H9 (cell line): Measurements from ENCODE around the gene TENM3. TPM values are rescaled to one million over a fixed set of nuclear protein-coding genes. Genes with fewer than 3 reads are reported as not detected.

Experiments used
- DNase-seq: peaks from one replicate; pipeline ENCODE4 v3.0.0-alpha.2; 2017
- H2AFZ ChIP-seq: one replicate; pipeline ENCODE4 v1.6.1; 2013; ENCODE audit warnings: mild to moderate bottlenecking, low read length, control low read depth, moderate library complexity
- H2AK5ac ChIP-seq: 2 replicates; pipeline ENCODE4 v1.6.1; 2013; ENCODE audit warnings: low read length, control low read depth, mixed read lengths; ENCODE audit not compliant: insufficient read length
- H2BK120ac ChIP-seq: one replicate; pipeline ENCODE4 v1.6.1; 2013; ENCODE audit warnings: low read depth, mild to moderate bottlenecking, low read length, control low read depth, inconsistent platforms; ENCODE audit not compliant: poor library complexity, severe bottlenecking
- H2BK12ac ChIP-seq: 2 replicates; pipeline ENCODE4 v1.6.1; 2013; ENCODE audit warnings: low read length, control low read depth, mixed read lengths, low read depth; ENCODE audit not compliant: insufficient read length
- H2BK15ac ChIP-seq: 2 replicates; pipeline ENCODE4 v1.6.1; 2013; ENCODE audit warnings: low read depth, low read length, control low read depth
- H2BK20ac ChIP-seq: one replicate; pipeline ENCODE4 v1.6.1; 2013; ENCODE audit warnings: low read depth, mild to moderate bottlenecking, low read length, control low read depth, inconsistent platforms; ENCODE audit not compliant: poor library complexity, severe bottlenecking
- H2BK5ac ChIP-seq: 2 replicates; pipeline ENCODE4 v1.6.1; 2013; ENCODE audit warnings: low read length, control low read depth, mixed read lengths; ENCODE audit not compliant: insufficient read length
- H3K14ac ChIP-seq: 2 replicates; pipeline ENCODE4 v1.6.1; 2013; ENCODE audit warnings: low read length, control low read depth; ENCODE audit not compliant: insufficient read depth
- H3K18ac ChIP-seq: 2 replicates; pipeline ENCODE4 v1.6.1; 2013; ENCODE audit warnings: low read depth, mild to moderate bottlenecking, mixed read lengths, low read length, control low read depth; ENCODE audit not compliant: insufficient read length
- H3K23ac ChIP-seq: 2 replicates; pipeline ENCODE4 v1.6.1; 2013; ENCODE audit warnings: low read length, control low read depth, mixed read lengths, low read depth; ENCODE audit not compliant: insufficient read length
- H3K23me2 ChIP-seq: 2 replicates; pipeline ENCODE4 v1.6.1; 2013; ENCODE audit warnings: low read depth, mild to moderate bottlenecking, mixed read lengths, low read length, control low read depth; ENCODE audit not compliant: insufficient read length, poor library complexity, severe bottlenecking
- H3K27ac ChIP-seq: 2 replicates; pipeline ENCODE4 v1.5.1; 2013; ENCODE audit warnings: low read length, control low read depth, mixed read lengths, low read depth; ENCODE audit not compliant: insufficient read length
- H3K27me3 ChIP-seq: 2 replicates; pipeline ENCODE4 v1.6.1; 2013; ENCODE audit warnings: low read length, control low read depth, inconsistent platforms; ENCODE audit not compliant: insufficient read depth
- H3K4ac ChIP-seq: 2 replicates; pipeline ENCODE4 v1.6.1; 2013; ENCODE audit warnings: low read depth, mild to moderate bottlenecking, control low read depth, inconsistent platforms, low read length, moderate library complexity
- H3K4me1 ChIP-seq: 2 replicates; pipeline ENCODE4 v1.6.1; 2013; ENCODE audit warnings: low read length, control low read depth, inconsistent platforms; ENCODE audit not compliant: insufficient read depth
- H3K4me2 ChIP-seq: 2 replicates; pipeline ENCODE4 v1.6.1; 2013; ENCODE audit warnings: low read length, control low read depth, mixed read lengths; ENCODE audit not compliant: insufficient read length, insufficient read depth
- H3K56ac ChIP-seq: 2 replicates; pipeline ENCODE4 v1.6.1; 2013; ENCODE audit warnings: low read depth, mild to moderate bottlenecking, mixed read lengths, low read length, control low read depth; ENCODE audit not compliant: insufficient read length
- H3K79me1 ChIP-seq: 2 replicates; pipeline ENCODE4 v1.6.1; 2013; ENCODE audit warnings: low read depth, mild to moderate bottlenecking, moderate library complexity, low read length, control low read depth, inconsistent platforms; ENCODE audit not compliant: insufficient read depth, poor library complexity, severe bottlenecking
- H3K79me2 ChIP-seq: 2 replicates; pipeline ENCODE4 v1.6.1; 2013; ENCODE audit warnings: low read length, control low read depth, inconsistent platforms; ENCODE audit not compliant: insufficient read depth
- H3K9ac ChIP-seq: 2 replicates; pipeline ENCODE4 v1.6.1; 2013; ENCODE audit warnings: low read length, control low read depth, mixed read lengths; ENCODE audit not compliant: insufficient read length; ENCODE audit errors: extremely low read depth
- H3K9me3 ChIP-seq: one replicate; pipeline ENCODE4 v1.6.1; 2013; ENCODE audit warnings: low read depth, low read length, inconsistent platforms; ENCODE audit not compliant: control insufficient read depth
- H3T11ph ChIP-seq: one replicate; pipeline ENCODE4 v1.6.1; 2013; ENCODE audit warnings: mild to moderate bottlenecking, low read length, control low read depth, inconsistent platforms
- H4K20me1 ChIP-seq: one replicate; pipeline ENCODE4 v1.6.1; 2013; ENCODE audit not compliant: control insufficient read depth, insufficient read length, insufficient read depth
- H4K5ac ChIP-seq: 2 replicates; pipeline ENCODE4 v1.6.1; 2013; ENCODE audit warnings: low read depth, mild to moderate bottlenecking, mixed read lengths, low read length, control low read depth; ENCODE audit not compliant: insufficient read length
- H4K8ac ChIP-seq: replicated peaks from 2 replicates; pipeline ENCODE4 v1.6.1; 2013; ENCODE audit warnings: low read length, control low read depth, mixed read lengths, low read depth; ENCODE audit not compliant: insufficient read length
- H4K91ac ChIP-seq: 2 replicates; pipeline ENCODE4 v1.6.1; 2013; ENCODE audit warnings: low read depth, mild to moderate bottlenecking, moderate library complexity, mixed read lengths, low read length, control low read depth; ENCODE audit not compliant: insufficient read length
- H3K27ac Mint-ChIP-seq, 3 experiments: 2 replicates in 2 of 3; 3 replicates in 1 of 3; pipeline ENCODE4 v1.8.0; 2020 to 2021; ENCODE audit warnings: mixed read lengths in 3 of 3, mild to moderate bottlenecking in 1 of 3, moderate library complexity in 1 of 3
- H3K27me3 Mint-ChIP-seq: 2 replicates; pipeline ENCODE4 v1.8.0; 2021; ENCODE audit warnings: low read depth, mild to moderate bottlenecking, moderate library complexity, mixed read lengths
- H3K36me3 Mint-ChIP-seq, 3 experiments: 2 replicates in 2 of 3; 3 replicates in 1 of 3; pipeline ENCODE4 v1.8.0; 2020 to 2021; ENCODE audit warnings: low read depth in 3 of 3, mixed read lengths in 3 of 3; ENCODE audit not compliant: insufficient read depth in 1 of 3
- H3K4me1 Mint-ChIP-seq, 2 experiments: 2 replicates each; pipeline ENCODE4 v1.8.0; 2020; ENCODE audit warnings: mixed read lengths in 2 of 2
- H3K4me3 Mint-ChIP-seq, 2 experiments: 2 replicates in 1 of 2; 3 replicates in 1 of 2; pipeline ENCODE4 v1.8.0; 2020 to 2021; ENCODE audit warnings: mild to moderate bottlenecking in 2 of 2, mixed read lengths in 2 of 2, moderate library complexity in 1 of 2
- H3K9me3 Mint-ChIP-seq, 2 experiments: 2 replicates in 1 of 2; 3 replicates in 1 of 2; pipeline ENCODE4 v1.8.0; 2020; ENCODE audit warnings: mild to moderate bottlenecking in 2 of 2, mixed read lengths in 2 of 2, moderate library complexity in 1 of 2
- WGBS: extraction: QIAGEN DNeasy Blood & Tissue Kit; methylation state at CpG from one replicate; pipeline ENCODE4 v1.1.7; 2013; ENCODE audit warnings: missing lambda C conversion rate, low lambda C conversion rate, mixed read lengths; ENCODE audit not compliant: insufficient read length; ENCODE audit errors: extremely low coverage; 5-methylcytosine and 5-hydroxymethylcytosine counted together
- total RNA-seq: library from RNA; stranded (reverse); gene quantifications from 2 replicates; pipeline ENCODE4 v1.2.1, GENCODE V29; 2021
- TF ChIP-seq, protein P1 (sequence below): fragments of 200-600 bp; sonication (generic); conservative IDR thresholded peaks from 3 replicates; pipeline ENCODE4 v1.8.0; 2021; ENCODE audit warnings: antibody characterized with exemption, mild to moderate bottlenecking

TENM3 gene
- total RNA-seq, 1 experiment from 2014 or later: 49.6 TPM

GRCh38 chr4:182206266-182206665 is 36.9 kb upstream of the TENM3 start:
- no peaks in the 10 kb centered on the region for H3K23me2 ChIP-seq
- H3K4me1 Mint-ChIP-seq: peaks cover 56 to 63% of the 10 kb centered on the region in 2 experiments
- no peak overlapping the region for H2BK12ac ChIP-seq
- no peak overlapping the region for H3K18ac ChIP-seq
- H3K27me3 ChIP-seq: no peaks in the 10 kb centered on the region; the same call in 1 of the 2 replicates
- no peak overlapping the region for H2AK5ac ChIP-seq
- H3K36me3 Mint-ChIP-seq: peaks cover 0 to 5% (median 2%) of the 10 kb centered on the region in 3 experiments; a peak in 4 of 7 replicates
- H4K5ac ChIP-seq: no peak overlapping the region
- H4K8ac ChIP-seq: no peak overlapping the region
- no peaks in the 10 kb centered on the region for H3K9me3 ChIP-seq
- peak overlapping the region in 2 of 3 experiments; percentile 64 to 72; a peak in 3 of 7 replicates for H3K27ac Mint-ChIP-seq
- no peak overlapping the region for H2BK20ac ChIP-seq
- H4K91ac ChIP-seq: no peak overlapping the region
- peaks cover 13% of the 10 kb centered on the region; the same call in 1 of the 2 replicates for H3K4me1 ChIP-seq
- H2AFZ ChIP-seq: no peak overlapping the region
- no peaks in the 10 kb centered on the region for H3K9me3 Mint-ChIP-seq
- no peak overlapping the region; a peak in 1 of 5 replicates for H3K4me3 Mint-ChIP-seq
- TF ChIP-seq, protein P1, sequence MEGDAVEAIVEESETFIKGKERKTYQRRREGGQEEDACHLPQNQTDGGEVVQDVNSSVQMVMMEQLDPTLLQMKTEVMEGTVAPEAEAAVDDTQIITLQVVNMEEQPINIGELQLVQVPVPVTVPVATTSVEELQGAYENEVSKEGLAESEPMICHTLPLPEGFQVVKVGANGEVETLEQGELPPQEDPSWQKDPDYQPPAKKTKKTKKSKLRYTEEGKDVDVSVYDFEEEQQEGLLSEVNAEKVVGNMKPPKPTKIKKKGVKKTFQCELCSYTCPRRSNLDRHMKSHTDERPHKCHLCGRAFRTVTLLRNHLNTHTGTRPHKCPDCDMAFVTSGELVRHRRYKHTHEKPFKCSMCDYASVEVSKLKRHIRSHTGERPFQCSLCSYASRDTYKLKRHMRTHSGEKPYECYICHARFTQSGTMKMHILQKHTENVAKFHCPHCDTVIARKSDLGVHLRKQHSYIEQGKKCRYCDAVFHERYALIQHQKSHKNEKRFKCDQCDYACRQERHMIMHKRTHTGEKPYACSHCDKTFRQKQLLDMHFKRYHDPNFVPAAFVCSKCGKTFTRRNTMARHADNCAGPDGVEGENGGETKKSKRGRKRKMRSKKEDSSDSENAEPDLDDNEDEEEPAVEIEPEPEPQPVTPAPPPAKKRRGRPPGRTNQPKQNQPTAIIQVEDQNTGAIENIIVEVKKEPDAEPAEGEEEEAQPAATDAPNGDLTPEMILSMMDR: no peak
- H3K4ac ChIP-seq: no peak overlapping the region
- no CpG with 5 or more reads among the region's 5 CpGs for WGBS
- no peaks in the 10 kb centered on the region for H3K27me3 Mint-ChIP-seq
- DNase-seq: no peak
- H3T11ph ChIP-seq: no peak overlapping the region
- no peak overlapping the region for H2BK120ac ChIP-seq
- no peak overlapping the region for H3K14ac ChIP-seq
- H3K9ac ChIP-seq: no peak overlapping the region
- H2BK5ac ChIP-seq: no peak overlapping the region
- H4K20me1 ChIP-seq: no peaks in the 10 kb centered on the region
- no peak overlapping the region for H3K27ac ChIP-seq
- no peak overlapping the region; the same call in 1 of the 2 replicates for H2BK15ac ChIP-seq
- no peak overlapping the region for H3K4me2 ChIP-seq
- no peaks in the 10 kb centered on the region; the same call in 1 of the 2 replicates for H3K79me2 ChIP-seq
- no peak overlapping the region for H3K23ac ChIP-seq
- H3K56ac ChIP-seq: no peak overlapping the region
- H3K79me1 ChIP-seq: peaks cover 2% of the 10 kb centered on the region
